Lung microvascular endothelial cell (primary cell): ENCODE results near the gene SYK. TPM values are rescaled to one million over a fixed set of nuclear protein-coding genes. Genes with fewer than 3 reads are reported as not detected.

Experiments
- DNase-seq, 2 donors: peaks; one replicate each; pipeline versions ENCODE4 v3.0.0 to v3.0.0-alpha.2; 2010; ENCODE audit warnings: low read depth in 2 of 2
- total RNA-seq: library from RNA; depleted of rRNA; stranded (reverse); fragments of >200 nt; gene quantifications from 2 replicates; pipeline ENCODE4 v1.2.1, GENCODE V29; 2014

The SYK gene
- total RNA-seq, 1 donor from 2014 or later = not detected

DNA sequence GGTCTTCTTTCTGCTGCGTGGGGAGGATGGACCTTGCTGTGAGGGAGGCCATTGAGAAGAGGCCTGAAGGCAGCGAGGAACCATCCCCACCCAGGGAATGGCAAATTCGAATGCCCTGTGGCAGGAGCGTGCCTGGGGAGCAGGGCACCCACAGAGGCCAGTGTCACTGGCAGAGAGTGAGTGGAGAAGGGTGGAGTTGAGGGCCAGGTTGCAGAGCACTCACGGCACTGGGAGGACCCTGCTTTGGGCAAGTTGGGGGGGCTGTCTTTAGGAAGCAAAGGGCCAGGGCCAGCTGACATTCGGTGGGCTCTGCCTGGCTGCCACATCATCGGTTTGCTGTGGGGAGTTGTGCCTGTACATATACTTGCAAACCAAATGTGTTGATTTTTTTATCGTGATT is 47.2 kb downstream of the SYK start:
- no peak for DNase-seq

DNA sequence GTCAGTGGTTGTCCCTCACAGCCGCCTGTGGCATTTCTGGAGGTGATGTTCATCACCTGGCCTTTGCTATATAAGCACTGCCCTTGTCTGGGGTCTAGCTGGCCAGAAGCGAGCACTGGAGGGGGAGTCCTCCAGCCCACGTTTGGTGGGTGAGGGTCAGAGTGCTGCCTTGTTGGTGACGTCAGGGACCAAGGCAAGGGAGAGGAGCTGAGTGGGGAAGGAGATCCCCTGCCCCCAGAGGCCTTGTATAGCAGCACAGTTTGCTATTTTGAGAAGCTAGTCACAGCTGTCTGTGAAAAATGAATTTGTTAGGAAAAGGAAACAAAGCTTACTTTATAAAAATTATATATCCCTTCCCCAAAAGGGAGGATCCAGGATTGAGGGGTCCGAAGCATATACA is 49.8 kb downstream of the SYK start:
- DNase-seq = no peak

DNA sequence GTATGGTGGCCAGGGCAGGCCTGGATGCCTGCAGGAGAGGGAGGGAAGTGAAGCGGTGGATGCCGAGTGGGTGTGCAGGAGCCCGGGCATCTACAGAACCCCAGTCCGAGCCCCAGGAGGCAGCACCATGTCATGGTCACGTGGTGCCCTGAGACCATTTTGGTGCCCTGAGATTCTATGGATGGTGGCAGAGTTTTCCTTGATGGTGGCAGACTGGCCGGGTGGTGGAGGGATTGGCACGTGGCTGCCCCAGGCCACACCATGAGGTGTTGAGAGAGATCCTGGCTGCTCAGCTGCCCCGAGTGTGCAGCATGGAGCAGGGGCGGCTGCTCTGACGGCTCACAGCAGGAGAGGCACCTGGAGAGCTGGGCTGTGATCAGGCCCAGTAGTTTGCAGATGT is 52.3 kb downstream of the SYK start:
- no peak for DNase-seq

DNA sequence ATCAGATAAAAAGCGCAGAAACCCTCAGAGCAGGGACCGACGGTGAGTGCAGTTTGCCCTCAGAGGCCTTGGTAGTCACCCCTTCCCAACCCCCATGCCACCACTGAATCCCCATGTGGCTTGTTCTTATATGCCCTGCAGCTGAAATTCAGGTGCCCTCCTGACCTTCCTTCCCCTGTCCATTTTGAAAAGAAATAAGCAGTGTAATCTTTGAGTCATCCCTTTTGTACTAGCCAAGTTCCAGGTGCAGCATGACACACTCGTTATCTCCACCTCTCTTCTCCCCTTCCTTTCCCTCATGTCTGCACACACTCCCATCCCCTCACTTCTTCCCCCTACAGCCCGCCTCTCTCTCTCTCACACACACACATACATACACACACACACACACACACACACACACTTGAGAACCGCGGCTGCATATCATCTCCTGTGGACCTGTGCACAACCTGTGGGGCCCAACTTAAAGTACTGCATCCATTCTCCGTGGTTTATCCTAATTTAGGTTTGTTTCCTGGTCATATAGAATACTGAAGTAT is 53.1 kb downstream of the SYK start:
- DNase-seq = no peak

DNA sequence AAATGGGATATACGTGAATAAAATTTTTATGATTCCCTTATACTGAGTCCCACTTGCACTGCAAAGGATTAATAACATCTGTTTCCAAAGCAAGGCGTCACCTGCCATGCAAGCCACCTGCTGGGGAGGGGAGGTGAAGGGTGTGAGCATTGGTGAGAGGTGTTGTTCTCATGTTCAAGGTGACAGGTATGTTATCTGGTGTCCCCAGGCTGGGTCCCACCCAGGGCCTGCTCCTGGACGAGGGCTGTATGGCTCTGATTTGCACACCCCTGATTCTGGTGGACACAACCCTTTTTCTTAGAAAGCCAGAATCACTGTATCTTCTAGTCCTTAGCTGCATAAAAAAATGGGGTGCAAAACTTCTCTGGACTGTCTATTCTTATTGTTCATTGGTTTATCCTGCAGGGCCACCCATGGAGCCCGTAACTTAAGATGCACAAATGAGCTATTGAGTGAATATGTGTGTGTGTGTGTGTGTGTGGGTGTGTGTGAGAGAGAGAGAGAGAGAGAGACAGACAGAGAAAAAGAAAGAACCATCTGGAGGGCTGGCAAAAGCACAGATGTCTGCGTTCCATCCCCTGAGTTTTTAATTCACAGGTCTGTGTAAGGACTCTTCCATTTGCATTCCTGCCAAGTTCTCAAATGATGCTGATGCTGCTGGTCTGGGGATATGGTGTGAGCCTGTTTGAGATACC is 53.7 kb downstream of the SYK start:
- DNase-seq = no peak

DNA sequence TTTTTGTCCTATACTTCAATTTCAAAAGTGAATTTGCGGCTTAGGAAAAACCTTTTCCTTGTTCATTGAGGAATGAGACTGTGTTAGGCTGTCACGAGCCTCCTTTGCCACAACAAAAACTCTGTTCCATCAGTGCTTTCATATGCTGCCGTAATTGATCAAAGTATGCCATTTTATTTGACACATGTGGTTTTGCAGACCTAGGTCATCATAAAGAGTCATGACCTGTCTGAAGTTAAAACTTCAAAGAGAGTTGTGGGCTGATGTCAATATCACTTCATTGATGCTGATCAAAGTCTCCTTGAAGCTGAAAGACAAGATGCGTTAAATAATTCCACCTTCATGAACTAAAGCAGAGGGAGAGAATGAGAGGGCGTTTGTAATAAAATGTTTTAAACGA is 55.5 kb downstream of the SYK start:
- DNase-seq = no peak

DNA sequence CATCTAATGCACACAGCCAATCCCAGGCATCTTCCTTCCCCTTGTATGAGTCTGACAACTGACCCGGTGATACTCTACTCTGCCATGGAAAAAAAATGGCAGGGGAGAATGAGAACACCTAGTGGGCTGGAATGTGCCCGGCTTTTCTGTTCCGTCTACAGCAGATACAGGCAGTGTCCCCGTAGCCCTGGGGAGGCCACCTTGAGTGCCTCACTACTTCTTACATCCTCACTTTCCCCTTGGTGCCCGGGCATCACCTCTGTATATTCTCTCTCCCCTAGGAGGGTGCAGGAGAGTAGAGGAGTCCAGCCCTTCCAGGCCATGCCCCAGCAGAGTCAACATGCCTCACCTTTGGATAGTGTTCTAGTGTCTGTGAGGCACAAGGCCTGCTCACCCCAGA is 56.2 kb downstream of the SYK start:
- no peak for DNase-seq

DNA sequence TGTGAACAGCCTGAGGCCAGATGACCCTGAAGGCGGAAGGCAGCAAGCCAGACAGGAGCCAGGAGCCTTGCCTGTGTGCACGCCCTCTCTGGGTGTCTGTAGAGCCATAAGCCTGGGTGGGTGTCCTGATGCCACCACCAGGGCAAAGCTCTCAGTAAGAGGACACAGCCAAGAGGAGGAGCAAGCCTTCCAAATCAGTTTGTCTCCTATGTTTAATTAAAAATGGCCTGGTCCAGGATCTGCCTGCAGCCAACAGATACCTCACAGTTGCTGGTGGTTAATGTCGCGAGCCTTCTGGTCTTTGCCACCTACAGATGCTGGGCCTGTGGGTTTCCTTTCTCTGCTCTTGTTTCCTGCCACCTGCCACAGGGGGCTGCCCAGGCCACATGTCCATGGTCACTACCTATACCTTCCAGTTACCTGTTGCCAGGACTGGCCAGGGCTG is 56.9 kb downstream of the SYK start:
- no peak for DNase-seq

DNA sequence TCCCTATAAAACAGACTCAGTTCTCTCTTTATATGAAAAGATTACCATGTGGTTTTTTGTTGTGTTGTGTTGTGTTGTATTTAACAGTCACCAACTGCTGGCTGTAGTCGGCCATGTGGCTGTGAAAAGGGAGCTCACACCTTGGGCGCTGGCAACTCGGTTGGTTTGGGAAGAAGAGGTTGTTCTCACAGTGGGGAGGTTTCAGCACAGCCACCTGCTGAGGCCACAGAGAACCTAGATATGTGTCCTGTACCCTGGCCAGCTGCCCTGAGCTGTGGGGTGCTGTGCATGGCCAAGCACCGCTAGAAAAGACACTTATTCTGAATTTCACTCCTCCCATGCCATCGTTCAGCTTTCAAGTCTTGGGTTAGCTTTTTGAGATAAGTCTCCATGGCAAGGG is 58.8 kb downstream of the SYK start:
- DNase-seq = no peak

DNA sequence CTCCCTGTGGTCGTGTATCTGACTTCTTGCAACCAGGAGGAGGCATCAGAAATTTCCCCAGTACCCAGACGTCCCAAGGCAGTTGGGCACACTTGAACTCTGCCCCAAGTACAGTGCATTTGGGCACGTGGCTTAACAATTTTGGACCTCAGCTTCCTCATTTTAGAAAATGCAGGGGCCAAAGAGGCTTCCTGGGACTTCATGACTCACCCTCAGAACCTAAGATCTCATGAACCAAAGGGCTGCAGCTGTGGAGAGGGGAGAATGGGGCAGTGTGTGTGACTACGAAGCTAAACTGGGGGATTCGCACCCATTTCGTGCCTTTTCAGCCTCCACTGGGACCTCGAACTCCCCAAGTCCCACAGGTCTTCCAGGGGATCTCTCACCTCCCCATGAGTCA is 59.2 kb downstream of the SYK start:
- DNase-seq = no peak

DNA sequence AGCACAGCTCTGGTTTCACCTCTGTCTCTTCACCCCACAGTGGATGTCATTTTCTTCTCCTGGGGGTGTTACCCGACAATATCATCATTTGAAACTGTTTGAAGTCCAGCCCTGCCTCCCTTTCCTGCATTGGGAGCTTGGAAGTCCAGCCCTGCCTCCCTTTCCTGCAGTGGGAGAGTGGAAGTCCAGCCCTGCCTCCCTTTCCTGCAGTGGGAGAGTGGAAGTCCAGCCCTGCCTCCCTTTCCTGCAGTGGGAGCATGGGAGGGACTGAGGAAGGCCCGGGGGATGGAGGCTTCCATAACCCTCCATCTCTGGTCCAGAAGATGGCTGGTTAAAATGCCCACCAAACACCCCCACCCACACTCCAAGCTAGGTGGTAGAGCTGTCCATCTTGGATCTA is 59.8 kb downstream of the SYK start:
- no peak for DNase-seq

DNA sequence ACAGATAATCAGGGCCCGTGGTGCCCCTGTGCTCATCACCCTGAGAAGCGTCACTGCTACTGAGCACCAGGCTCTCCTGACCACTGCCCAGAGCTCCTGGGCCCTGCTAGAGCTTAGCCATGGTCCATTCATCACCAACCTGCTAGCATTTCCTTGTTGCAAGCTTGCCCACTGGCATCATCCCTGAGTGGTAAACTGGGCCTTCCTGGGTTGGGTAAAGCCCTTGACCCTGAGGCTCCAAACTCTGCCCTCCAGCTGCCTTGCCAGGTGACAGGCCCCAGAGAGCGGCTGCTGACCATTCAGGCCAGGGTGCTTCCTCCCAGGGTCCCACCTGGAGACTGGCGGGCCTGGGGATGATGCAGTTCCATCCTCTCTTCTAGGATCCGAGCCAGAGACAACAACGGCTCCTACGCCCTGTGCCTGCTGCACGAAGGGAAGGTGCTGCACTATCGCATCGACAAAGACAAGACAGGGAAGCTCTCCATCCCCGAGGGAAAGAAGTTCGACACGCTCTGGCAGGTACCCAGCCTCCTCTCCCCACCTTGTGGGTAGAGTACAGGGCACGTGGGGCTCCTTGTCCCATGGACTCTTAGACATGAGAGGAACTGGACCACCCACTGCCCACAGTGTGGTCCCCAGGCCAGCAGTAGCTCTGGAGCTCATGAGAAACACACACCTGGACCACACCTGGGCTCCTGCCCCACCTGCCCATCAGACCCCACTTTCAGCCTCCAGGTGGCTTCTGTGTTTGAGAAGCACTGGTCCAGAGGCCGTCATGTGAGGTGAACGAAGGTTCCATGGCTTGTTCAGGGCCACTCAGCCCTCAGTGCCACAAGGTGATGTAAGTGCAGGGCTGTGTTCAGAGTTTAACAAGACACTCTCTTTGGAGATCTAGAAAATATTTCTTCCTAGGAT is 60.5 kb downstream of the SYK start:
- DNase-seq = no peak

DNA sequence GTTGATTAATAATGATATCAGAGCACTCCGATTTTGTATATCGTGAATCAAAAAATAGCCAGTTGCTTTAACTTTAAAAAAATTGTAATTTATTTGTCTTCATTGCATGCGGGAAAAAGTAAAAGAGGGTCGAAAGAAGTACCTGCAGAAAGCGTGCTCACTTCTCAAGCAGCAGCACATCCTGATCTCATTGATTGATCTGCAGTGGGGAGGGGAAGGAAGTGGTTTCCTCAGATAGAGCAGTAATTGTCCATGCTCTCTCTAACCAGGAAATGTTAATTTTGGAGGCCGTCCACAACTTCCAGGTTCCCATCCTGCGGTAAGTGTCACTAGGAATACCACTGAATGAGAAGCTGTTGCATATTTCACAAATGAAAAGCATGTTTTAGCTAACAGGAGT is 63.2 kb downstream of the SYK start:
- DNase-seq = no peak

DNA sequence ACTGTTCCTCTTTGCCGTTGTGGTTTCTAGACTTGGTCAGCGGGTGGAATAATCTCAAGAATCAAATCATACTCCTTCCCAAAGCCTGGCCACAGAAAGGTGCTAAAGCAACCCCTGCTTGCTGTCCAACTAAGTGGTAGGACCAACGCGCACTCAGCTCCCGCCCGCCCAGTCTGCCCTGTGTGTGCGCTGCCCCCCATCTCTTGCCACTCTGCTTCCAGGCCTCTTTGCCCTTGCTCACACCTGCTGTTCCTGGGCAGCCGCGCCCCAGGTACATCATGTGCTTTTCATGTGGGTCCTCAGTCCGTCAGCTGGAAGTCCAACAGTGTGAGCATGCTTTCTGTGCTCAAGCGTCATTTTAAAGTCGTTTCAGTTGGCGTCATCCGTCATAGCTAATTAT is 65.5 kb downstream of the SYK start:
- DNase-seq = no peak

DNA sequence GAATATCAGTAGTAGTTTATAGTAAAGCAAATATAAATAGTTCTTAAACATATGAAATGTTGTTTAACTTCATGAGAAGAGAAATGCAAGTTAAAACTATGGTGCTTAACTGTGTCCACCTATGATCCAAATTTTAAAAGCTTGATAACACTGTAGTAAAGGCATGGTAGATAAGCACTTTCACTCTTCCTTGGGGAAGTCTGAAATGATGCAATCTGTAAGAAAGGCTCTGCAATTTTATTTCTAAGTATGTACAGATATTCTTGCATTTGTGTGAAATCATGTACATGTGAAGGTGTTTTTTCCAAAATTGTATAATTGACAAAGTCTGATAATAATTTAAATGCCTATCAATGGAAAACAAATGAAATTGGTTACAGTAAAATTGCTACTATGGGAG is 66.9 kb downstream of the SYK start:
- DNase-seq = no peak

DNA sequence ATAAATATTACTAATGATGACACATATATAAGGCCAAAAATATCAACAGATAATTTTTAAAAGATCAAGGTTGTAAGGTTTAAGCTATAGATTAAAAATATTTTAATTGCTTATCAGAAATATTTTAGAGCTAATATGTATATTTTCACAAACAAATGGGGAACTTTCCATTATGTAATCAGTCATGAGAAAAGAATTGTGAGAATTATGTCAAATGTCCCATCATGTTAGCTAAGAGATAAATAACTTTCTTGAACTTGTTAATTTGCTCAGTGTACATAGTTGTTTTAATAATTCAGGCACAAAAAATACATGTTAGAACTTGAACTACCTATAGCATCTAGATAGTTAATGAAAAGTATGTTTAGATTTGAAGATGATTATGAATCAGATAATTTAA is 67.7 kb downstream of the SYK start:
- no peak for DNase-seq

DNA sequence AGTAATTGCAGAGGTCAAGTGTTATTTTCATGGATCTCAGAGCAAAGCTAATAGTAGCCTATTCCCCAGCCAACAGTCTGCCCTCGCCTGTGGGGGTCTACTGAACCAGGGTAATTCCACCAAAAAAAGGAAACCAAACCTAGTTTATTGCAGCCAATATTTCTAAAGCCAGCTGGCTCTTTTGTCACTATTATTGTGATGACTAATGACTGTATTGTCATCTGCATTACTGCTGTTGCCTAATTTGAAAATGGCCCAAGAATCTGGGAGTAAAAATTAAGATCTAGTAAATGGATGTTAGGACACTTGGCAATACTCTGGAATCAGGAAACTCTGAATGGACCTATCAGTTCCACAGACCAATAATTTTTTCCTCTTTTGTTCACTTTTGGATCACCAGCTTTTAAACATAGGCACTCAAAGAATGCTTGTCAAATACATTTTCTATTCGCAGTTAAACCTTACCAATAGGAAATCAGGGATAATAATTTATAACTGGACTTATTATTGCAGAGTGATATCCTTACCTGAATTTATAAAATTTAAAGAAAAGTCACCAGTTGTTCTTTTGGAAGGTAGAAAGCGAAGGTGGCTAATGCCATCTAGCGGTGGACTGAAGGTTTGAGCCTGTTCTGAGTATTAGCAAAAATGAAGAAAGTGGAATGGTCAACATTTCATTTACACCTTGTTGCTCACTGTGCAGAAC is 69.2 kb downstream of the SYK start:
- DNase-seq = peak; percentile 49 to 64

DNA sequence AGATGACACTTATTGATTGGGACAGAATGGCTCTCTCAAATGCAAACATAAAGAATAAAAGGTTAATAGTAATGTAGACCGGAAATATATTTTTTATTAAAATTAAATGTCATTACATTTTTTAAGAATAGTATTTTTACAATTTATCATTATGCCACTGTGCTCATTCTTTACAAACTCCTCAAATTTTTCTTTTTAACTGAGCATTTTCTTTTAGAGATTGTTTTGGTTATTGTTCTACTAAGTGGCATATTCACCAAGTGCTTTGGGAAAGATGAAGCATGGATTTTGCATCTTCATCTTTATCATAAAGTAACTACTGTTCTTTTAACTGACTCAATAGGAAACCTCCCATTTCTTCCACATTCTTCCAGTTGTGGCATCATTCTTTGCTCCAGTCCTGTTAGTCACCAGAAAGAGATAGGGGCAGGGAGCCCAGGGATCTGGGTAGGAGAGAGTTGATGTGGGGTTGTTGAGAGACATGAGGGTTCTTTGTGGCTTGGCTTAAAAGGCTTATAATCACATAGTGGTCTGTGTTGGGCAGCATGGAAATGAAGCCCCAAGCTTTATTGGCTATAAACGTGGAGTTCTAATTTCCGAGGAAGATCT is 69.8 kb downstream of the SYK start:
- DNase-seq = no peak

DNA sequence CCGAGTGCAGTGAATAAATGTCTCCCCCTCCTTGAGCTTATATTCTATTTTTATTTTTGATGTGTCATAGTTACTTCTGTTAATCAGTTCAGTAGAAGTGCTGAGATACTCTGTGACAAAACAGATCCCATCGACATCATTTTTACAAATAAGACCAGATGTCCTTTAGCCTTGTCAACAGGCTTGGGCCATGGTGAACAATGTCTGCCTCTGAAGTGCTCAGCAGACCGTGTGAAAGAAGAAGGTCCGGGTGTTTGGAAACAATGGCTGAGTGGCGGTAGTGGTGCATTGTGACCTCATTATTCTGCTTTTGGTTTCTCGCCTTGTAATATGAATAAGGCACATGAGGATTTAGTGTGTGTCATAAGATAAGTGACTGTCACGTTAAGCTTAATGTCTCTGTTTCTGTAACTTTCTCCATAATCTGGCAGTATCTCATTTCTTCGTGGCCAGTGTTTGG is 71.2 kb downstream of the SYK start:
- DNase-seq = no peak

DNA sequence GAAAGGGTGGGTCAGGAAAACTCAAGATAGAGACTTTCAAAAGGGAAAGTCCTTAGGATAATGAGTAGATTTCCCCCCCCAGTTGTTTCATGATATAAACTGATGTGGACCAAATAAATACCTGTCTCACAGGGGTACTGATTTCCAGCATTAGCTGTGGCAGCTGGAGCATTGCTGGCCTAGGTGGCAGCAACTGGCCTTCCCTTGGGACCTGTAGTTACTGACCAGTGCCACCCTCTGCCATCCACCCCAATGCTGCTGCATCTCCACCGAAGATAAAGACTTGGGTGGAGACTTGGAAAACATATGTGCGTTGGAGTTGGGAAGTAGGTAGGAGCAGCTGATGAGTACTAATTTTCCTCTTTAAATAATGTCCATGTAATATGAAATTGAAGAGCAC is 71.8 kb downstream of the SYK start:
- no peak for DNase-seq

DNA sequence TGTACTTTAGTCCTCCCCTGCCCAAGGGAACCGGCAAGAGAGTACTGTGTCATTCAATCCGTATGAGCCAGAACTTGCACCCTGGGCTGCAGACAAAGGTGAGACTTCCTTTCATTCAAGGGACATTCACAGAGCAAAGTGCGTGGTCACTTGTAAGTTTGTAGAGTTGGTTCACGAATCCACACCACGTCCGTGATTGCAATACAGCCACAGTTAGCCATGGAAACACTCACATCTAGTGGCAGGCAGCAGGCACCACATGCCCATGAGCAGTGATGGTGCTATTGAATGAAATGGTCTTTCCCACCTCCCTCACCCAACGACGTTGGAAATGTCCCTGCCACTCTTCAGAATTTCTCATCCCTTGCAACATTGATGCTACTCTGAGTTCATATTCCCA is 72.6 kb downstream of the SYK start:
- no peak for DNase-seq

DNA sequence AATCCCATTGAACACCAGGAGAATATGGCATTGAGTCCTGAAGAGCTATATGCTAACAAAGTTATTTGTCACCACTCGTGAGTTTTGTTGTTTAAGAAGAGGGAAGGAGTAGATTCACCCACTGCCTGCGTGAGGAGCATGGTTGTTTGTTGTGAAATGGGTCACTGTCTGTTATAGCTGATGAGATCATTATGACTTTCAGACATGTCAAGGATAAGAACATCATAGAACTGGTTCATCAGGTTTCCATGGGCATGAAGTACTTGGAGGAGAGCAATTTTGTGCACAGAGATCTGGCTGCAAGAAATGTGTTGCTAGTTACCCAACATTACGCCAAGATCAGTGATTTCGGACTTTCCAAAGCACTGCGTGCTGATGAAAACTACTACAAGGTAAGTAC is 76.9 kb downstream of the SYK start:
- DNase-seq = no peak
